Breast epithelium (tissue), 3 donors: ENCODE measurements around the gene ZNF488.

Source experiments
- POLR2A ChIP-seq: fragments of 450-650 bp; IDR thresholded peaks from one replicate; pipeline ENCODE4 v1.6.1; 2016; ENCODE audit warnings: antibody characterized with exemption, mild to moderate bottlenecking, moderate library complexity
- TF ChIP-seq, protein P1 (sequence below), 3 donors: fragments of 450-650 bp; IDR thresholded peaks; one replicate each; pipeline ENCODE4 v1.5.1; 2016 to 2017; ENCODE audit warnings: antibody characterized with exemption in 3 of 3, mild to moderate bottlenecking in 3 of 3, moderate library complexity in 3 of 3

DNA sequence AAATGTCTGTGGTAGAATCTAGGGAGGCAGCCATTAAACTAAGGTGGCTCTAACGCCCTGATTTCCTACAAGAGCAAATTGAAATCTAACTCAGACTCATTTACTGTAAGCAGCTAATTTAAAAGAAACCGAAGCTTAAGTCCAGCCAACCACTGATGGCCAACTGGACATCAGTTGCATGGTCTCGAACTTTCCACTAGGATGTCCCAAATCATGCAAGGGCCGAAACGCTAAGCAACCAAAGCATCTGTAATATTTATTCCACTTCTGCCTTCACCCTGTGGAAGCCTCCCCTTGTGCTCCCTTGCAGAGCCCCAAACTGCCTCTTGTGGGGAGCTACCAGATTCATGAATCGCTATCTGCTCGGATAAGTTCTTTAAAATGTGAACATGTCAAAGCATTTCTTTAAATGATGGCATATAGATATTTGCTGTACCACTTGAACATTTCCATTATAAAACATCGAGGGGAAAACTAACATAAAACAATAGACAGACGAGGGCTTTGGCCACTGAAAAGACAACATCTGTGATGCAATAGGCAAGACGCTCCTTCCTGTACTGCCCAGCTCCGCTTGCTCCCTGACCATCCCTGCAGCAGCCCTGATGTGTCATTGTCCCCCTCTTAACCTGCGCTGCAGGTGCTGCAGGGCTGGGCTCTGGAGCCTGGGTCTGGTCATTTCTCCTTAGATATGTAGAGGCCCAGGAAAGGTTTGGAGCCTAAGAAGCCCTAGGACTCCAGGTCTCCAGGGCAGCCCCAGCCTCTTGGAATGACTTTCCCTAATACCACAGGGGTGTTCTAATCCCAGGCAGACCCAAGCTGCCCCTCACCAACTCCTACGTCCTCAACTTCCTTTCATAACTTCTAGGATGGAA, 38.9 kb downstream of the ZNF488 start:
- no peak for TF ChIP-seq POLR2A
- TF ChIP-seq, protein P1, sequence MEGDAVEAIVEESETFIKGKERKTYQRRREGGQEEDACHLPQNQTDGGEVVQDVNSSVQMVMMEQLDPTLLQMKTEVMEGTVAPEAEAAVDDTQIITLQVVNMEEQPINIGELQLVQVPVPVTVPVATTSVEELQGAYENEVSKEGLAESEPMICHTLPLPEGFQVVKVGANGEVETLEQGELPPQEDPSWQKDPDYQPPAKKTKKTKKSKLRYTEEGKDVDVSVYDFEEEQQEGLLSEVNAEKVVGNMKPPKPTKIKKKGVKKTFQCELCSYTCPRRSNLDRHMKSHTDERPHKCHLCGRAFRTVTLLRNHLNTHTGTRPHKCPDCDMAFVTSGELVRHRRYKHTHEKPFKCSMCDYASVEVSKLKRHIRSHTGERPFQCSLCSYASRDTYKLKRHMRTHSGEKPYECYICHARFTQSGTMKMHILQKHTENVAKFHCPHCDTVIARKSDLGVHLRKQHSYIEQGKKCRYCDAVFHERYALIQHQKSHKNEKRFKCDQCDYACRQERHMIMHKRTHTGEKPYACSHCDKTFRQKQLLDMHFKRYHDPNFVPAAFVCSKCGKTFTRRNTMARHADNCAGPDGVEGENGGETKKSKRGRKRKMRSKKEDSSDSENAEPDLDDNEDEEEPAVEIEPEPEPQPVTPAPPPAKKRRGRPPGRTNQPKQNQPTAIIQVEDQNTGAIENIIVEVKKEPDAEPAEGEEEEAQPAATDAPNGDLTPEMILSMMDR (IDR thresholded peaks at IDR 0.05) = no peak
